A673 (cell line): ENCODE measurements around the gene MTG2.

Experiments
- EZH2 ChIP-seq: fragments of 200-600 bp; sonication (generic); IDR thresholded peaks from 2 replicates; pipeline ENCODE4 v1.6.1; 2017; ENCODE audit warnings: borderline replicate concordance, low read depth, mild to moderate bottlenecking, mixed read lengths, antibody characterized with exemption, low read length; ENCODE audit not compliant: poor library complexity, severe bottlenecking
- TF ChIP-seq, protein P1 (sequence below): fragments of 300-800, 200-600 bp; sonication (generic); conservative IDR thresholded peaks from 2 replicates; pipeline ENCODE4 v1.5.1; 2017; ENCODE audit warnings: low read depth, mild to moderate bottlenecking, antibody characterized with exemption, low read length, moderate library complexity, mixed read lengths

DNA sequence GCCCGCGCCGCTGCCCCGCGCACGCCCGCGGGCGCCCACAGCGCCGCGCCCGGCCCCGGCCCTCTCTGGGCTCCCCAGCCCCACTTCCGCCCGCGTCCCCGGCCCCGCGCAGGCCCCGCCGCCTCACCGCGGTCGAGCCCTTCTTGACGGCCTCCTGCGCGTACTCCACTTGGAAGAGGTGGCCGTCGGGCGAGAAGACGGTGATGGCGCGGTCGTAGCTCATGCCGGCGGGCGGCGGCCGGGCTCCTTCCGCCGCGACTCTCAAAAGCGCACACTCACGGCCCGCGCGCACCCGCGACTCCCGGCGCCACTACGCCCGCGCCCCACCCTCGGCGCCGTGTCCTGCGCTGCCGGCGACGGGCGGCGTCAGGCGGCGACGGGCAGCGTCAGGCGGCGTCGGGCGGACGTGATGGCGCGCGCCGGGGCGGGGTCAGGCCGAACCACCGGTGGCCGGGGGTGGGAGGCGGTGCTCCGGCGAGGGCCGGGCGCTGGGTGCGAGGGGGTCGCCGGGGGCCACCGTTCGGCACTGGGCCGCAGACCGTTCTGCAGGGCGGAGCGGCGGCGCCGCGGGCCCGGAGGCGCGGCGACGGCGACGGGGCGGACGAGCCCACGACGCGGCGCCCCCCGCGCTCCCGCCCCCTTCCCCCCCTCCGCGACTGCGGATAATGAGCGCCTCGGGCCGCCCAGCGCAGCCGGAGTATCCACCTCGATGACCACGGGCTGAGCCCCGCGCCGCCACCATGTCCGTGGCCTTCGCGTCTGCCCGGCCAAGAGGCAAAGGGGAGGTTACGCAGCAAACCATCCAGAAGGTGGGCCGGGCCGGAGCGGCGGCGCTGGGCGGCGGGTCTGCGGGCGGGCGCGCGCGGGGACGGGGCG, 39.5 kb upstream of the MTG2 start, which contains the start of the genes PSMA7 and SS18L1:
- TF ChIP-seq, protein P1, sequence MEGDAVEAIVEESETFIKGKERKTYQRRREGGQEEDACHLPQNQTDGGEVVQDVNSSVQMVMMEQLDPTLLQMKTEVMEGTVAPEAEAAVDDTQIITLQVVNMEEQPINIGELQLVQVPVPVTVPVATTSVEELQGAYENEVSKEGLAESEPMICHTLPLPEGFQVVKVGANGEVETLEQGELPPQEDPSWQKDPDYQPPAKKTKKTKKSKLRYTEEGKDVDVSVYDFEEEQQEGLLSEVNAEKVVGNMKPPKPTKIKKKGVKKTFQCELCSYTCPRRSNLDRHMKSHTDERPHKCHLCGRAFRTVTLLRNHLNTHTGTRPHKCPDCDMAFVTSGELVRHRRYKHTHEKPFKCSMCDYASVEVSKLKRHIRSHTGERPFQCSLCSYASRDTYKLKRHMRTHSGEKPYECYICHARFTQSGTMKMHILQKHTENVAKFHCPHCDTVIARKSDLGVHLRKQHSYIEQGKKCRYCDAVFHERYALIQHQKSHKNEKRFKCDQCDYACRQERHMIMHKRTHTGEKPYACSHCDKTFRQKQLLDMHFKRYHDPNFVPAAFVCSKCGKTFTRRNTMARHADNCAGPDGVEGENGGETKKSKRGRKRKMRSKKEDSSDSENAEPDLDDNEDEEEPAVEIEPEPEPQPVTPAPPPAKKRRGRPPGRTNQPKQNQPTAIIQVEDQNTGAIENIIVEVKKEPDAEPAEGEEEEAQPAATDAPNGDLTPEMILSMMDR = no peak
- TF ChIP-seq EZH2 = no peak
